HG02943 (cell line): Measurements from ENCODE around the gene LSM7.
"Not testable (repeated sequence)": the region's sequence is repeated elsewhere in the genome, so short reads cannot be mapped to it uniquely, and the experiment has no call there.

Experiments used
- ATAC-seq: cut with Tn5 transposase; IDR thresholded peaks from one replicate; pipeline ENCODE4 v1.9.1; 2021; ENCODE audit warnings: mild to moderate bottlenecking, low read depth, moderate library complexity; ENCODE audit not compliant: unreplicated experiment

The LSM7 gene

GRCh38 chr19:2355168-2356035 is 27.0 kb upstream of the LSM7 start:
- no peak for ATAC-seq

- no peak for ATAC-seq
These were observed 26.3 kb upstream of the LSM7 start for GRCh38 chr19:2354670-2355069.

GRCh38 chr19:2353887-2354592 is 25.7 kb upstream of the LSM7 start:
- ATAC-seq, result no peak

- no peak for ATAC-seq
These were observed 24.9 kb upstream of the LSM7 start for GRCh38 chr19:2353159-2353886.

- no peak for ATAC-seq
These were observed 23.7 kb upstream of the LSM7 start for GRCh38 chr19:2352121-2352520.

GRCh38 chr19:2351591-2351990 is 23.2 kb upstream of the LSM7 start:
- no peak for ATAC-seq

GRCh38 chr19:2350656-2351055 is 22.3 kb upstream of the LSM7 start:
- no peak for ATAC-seq

GRCh38 chr19:2349818-2350217 is 21.4 kb upstream of the LSM7 start:
- not testable (repeated sequence) for ATAC-seq

GRCh38 chr19:2345794-2346663 is 17.6 kb upstream of the LSM7 start:
- ATAC-seq, result no peak

- no peak for ATAC-seq
These were observed 16.7 kb upstream of the LSM7 start for GRCh38 chr19:2345076-2345475.

GRCh38 chr19:2344381-2344870 is 16.0 kb upstream of the LSM7 start:
- no peak for ATAC-seq

- no peak for ATAC-seq
These were observed 15.1 kb upstream of the LSM7 start for GRCh38 chr19:2343289-2343982.

- no peak for ATAC-seq
These were observed 14.4 kb upstream of the LSM7 start for GRCh38 chr19:2342656-2343288.

GRCh38 chr19:2341982-2342381 is 13.6 kb upstream of the LSM7 start:
- no peak for ATAC-seq

GRCh38 chr19:2341244-2341751 is 12.9 kb upstream of the LSM7 start:
- no peak for ATAC-seq

GRCh38 chr19:2340496-2341243 is 12.3 kb upstream of the LSM7 start:
- no peak for ATAC-seq

GRCh38 chr19:2339644-2340310 is 11.4 kb upstream of the LSM7 start:
- ATAC-seq, result no peak
